Activated CD4-positive, alpha-beta T cell treated with anti-CD3 and anti-CD28 coated beads for 1 hour (primary cell): ENCODE measurements around the gene KIF3C.
"Not testable (repeated sequence)": the region's sequence is repeated elsewhere in the genome, so short reads cannot be mapped to it uniquely, and the experiment has no call there.

Experiments
- DNase-seq: peaks from one replicate; pipeline ENCODE4 v3.0.0-alpha.2; 2020

Gene KIF3C

DNA sequence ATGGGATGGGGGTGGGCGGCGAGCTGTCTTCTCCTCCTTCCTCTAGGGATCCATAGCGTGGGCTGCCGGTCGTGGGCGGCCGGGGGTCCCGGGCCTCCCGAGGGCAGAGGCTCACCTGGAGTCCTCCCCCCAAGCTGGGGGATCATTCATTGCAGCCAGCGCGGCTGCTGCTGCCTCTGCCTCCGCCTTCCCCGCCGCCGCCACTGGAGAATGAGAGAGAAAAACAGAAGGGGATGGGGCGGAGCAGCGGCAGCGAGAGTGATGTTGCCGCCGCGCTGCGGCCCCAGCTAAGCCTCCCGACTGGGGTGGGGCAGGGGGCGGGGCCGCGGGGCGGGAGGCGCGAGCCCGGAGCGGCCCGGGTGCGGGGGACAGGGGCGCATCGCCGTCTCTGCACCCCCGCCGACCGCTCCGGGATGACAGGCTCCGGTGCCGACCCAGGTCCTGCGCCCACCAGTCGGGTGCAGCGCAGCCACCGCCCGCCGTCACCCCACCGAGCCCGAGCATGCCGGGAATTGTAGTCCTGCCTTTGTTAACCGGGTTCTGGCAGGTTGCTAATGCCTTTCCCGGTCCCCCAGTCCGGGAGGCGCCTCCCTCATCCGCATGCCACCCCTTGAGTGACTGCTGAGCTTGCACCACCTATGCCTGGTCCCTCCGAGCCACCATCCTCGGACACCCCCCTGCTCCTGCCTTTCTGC lies at the start of gene KIF3C:
Gene KIF3C, minus strand, starts transcription at position 225 of the 695 bp plus-strand sequence. CDS start 580 bp downstream, outside the sequence.
- DNase-seq: peak; percentile 60

DNA sequence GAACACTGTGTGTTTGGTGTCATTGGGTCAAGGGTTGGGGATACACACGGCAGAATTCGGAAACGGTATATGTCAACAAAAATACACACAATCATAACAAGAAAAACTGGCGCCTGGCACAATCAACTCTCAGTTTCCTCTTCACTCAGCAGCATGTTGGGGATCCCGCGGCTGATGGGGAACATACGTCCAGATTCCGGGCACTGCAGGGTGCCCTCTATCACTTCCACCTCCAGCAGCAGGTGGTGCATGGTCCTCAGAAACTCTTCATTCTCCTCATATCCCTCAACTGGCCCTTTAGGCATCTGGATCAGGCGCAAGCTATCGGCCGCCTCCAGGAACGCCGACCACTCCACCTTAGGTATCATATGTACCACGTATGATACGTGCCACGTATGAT lies 45.8 kb upstream of the KIF3C start:
- DNase-seq: not testable (repeated sequence)

DNA sequence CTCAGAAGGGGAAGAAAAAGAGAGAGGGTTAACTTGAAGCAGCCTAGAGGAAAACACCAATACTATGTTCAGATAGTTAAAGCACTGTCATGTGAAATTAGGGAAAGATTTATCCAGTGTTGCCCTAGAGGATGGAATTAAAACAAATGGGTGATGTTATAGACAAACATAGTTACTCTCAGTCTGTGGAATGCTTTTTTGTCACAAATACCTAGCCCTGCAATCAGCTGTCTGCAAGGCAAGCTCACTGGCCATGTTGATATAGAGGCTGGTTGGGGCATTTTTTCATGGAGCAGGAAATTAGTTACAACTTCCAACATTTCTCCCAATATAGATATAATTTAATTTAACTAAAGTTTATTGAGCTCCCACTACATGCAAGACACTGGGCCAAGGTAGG lies 43.2 kb upstream of the KIF3C start:
- DNase-seq: no peak

DNA sequence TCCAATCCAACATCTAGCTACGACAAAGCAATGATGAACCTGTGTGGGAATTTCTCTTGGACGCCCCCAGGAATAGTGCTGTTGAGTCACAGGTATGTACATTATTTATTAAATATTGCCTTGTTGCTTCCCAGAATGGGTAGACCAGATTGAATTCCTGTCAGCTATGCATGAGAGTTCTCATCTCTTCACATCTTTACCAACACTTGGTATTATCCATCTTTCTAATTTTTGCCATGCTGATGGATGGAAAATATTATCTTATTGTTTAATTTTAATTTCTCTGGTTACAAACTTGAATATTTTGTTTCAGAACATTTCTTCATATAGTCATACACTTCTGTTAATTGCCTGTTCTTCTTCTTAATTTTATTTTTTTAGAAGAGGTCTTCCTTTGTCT lies 42.0 kb upstream of the KIF3C start:
- no peak for DNase-seq

DNA sequence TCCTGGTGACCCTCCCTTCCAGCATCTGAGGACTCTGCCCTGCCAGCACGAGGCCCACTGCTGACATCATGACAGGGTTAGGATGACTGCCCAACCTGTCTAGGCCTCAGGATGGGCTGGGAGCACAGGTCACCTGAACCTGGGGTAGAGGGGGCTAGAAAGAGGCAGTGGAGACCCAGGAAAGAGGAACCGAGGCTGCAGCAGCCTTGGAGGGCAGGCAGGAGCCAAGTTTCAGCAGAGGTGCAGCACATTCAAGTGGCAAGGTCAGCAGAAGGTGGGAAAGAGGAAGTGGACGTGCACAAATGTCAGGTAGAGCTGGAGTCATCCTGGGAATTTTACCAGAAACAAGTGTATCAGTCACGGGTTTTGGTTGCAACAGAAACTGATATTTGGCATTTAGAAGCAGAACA lies 37.9 kb upstream of the KIF3C start:
- DNase-seq: no peak

DNA sequence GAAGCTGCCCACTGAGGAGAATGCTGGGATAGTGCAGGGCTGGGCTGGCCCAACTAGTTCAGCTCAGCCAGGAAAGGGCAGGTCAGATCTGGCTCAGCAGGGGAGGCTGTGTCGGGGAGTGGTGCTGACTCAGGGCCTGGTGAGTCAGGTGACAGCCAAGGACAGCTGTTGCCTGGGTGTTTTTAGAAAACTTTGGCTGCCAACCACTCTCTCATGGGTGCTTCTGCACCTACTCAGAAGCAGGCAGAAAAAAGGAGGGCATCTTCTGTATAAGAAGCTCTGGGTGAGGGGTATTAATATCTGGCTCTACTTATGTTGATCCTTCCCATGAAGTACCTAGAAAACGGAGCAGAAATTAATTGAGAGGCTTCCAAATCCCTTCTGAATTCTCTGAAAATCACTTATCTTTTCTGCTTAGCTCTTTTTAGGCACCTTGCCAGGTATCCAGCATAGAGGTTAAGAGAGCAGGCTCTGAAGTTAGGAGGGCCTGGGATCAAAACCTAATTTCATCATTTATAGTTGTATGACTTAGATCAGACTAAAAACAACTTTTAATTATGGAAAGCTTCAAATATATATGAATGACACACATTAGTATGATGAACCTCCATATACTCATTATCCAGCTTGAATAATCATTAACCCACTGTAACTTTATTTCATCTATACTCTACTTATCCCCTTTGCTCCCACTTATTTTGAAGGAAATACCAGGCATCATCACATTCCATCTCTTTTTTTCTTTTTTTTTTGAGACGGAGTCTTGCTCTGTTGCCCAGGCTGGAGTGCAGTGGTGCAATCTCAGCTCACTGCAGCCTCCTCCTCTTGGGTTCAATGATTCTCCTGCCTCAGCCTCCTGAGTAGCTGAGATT lies 36.1 kb upstream of the KIF3C start:
- no peak for DNase-seq

DNA sequence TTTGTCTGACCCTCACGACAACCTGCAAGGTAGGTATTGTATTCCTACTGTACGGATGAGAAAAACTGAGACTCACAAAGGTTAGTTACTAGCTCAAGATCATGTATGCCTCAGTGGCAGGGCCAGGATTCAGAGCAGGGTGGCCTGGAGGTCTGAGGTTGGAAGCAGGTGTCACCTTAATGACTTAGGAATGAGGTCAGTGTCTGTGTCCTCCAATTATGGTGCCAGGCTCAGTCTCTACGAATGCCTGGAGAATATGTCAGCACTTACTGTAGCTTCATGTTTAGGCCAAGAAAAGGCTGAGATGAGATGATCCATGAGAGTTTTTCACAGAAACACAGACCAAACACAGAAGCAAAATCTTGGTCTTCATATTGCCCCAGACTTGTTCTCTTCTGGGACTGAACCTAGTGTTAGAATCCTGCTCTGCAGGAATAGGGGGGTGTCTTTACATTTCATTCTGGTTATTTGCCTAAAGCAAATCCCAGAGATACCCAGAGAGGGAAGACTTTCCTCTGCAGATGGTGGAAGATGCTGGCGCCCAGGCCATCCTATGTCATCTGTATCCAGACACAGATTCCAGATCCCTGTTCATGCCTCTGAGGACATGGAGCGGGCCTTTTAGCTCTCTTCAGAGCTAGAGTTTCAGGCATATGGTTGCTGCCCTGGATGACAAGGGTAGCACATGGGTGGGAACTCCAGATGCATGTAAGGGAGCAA lies 35.3 kb upstream of the KIF3C start:
- no peak for DNase-seq

DNA sequence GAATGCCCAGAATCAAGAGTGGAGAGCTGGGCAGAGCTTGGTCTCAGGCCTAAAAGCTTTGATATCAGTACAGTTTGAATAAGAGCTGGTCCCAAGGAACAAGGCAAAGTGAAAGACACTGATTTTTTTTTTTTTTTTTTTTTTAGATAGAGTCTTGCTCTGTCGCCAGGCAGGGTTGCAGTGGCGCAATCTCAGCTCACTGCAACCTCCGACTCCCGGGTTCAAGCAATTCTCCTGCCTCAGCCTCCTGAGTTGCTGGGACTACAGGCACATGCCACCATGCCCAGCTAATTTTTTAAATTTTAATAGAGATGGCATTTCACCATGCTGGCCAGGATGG lies 34.4 kb upstream of the KIF3C start:
- DNase-seq: not testable (repeated sequence)

DNA sequence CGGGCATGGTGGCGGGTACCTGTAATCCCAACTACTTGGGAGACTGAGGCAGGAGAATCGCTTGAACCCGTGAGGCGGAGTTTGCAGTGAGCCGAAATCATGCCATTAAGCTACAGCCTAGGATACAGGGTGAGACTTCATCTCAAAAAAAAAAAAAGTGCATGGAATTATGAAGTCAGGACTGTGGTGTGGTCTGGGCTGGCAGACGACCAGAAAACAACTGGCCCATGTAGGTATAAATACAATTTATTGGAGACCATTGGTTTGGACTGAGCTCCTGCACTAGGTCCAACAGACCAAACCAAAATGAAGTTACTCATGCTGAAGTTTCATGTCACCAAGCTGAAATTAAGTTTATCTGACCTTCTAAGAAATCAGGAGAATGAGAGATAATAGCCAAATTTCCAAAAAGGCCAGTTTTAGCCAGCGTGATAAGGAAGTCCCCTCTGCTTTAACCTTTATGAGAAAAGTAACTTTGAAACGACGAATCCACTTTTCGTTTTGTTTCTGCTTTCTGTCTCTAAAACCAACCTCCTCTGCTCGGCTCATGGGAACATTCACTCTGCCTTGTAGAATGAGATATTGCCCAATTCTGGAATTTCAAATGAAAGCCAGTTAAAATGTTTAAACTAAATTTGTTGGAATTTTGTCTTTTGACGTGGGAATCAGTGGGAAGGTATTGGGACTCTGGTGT lies 33.9 kb upstream of the KIF3C start:
- no peak for DNase-seq

DNA sequence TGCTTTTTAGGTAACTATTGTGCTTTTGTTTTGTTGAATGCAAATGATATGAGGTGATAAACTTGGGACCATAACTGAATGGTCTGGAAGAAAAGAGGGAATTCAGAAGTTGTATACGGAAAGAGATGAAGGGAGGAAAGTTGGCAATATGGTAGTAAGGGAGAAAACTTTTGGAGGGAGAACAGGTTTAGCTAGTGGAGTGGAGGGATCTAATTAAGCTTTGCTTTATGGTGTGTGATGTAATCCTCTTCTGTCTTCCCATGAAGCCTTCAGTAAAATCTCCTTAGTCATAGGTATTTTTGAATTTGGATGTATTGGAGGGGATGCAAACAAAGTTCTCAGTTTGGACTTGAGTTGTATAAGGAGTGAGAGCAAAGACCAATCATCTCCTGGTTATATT lies 31.4 kb upstream of the KIF3C start:
- DNase-seq: no peak

DNA sequence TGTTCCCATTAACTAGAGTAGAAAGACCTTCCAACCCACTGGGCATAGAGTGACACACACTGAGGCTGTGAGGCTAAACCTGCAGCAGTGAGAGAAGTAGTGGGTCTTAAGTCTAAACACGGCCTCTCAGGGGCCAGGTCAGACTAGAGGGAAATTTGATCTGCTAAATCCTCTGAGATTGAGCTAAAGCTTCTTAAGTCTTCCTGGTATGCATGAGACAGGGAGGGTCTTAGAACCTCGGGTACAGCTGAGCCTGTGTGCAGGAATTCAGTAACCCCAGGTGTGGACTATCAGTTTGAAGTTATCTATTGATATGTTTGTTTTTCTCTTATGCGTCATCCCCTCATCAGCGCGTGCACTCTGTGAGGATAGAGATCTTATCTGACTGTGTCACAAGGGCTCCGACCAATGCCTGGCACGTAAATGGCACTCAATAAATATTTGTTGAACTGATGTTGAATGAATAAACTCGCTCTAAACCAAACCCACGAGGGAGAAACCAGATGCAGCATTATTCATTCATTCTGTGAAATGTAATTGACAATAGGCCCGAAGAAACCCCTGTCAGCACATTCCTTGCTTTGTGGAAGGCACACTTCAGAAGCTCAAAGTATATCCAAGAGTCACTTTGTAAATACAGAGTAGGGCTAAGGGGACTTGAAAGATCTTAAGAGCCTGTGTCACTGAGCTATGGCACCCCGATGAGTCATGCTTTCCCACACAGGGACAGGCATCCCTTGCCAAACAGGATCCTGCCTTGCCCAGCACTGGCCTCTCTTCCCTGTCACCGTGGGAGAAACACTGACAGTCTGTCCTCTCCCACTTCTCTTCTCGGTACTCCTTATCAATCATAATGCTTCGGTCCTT lies 29.9 kb upstream of the KIF3C start:
- DNase-seq: no peak

DNA sequence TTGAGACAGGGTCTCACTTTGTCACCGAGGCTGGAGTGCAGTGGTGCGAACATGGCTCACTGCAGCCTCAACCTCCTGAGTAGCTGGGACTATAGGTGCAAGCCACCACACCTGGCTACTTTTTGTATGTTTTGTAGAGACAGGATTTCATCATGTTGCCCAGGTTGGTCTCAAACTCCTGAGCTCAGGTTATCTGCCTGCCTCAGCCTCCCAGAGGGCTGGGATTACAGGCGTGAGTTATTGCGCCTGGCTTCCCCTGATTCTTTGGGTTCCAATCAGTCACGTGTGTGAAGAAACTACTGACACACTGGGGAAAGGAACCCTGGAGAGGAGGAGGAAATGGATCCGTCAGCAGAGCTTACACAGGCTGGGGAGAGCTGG lies 29.3 kb upstream of the KIF3C start:
- DNase-seq: no peak

DNA sequence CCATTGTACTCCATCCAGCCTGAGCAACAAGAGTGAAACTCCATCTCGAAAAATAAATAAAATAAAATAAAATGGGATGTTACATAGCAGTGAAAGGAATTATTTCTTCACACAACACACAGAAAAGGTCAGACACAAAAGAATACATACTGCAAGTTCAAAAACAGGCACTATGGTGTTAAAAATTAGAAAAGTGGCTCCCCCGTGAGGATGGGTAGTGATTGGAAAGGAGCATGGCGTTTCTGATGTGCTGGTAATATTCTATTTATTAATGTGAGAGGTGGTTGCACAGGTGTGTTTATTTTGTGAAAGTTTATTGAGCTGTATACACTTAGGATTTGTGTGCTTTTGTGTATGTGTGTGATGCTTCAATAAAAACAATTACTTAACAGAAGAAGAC lies 28.6 kb upstream of the KIF3C start:
- DNase-seq: no peak

DNA sequence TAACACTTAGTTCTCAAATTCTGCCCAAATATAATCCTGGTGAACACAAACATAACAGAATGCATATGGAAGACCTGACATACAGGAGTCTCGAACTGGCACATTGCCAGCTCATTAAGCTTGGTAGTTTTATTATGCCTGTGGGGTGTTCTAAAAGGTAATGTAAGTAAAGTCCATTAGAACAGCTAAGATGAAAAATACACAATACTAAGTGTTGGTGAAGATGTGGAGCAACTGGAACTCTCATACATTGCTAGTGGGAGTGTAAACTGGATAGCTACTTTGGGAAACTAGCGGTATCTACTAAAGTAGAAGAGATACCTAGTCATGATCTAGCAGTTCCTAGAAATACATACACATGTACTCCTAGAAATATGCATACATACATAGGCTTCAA lies 27.3 kb upstream of the KIF3C start:
- DNase-seq: no peak

DNA sequence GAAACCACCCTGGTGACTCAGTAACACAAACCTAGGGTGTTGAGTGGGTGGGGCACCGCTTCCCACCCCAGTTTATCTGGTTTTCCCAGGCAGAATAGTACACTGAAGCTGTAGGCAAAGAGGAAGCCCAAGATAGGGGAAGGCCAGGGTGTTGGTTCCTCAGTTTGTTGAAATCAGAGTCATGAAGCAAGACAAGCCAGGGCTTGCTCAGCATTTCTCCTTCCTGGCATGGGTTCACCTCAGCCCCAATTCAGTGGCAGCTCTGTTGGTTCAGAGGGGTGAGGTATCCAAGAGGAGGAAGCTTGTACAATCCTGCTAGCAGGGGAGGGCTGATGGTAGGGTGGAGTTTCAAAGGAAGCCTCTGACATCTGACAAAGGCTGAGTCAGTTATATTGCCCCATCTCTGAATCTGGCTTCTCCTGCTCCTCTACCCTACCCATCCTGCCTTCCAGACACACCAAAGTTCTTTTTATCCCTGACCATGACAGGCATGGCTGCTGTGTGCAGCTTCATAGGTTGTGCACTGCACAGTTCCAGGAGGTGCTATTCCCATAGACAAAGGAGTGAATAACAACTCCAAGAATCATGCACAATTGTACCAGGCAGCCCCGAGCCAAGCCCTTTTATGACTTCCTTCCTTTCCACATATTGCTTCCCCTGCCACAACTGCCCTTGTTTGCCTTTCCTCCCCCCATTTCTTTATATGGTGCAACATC lies 26.7 kb upstream of the KIF3C start:
- DNase-seq: no peak

DNA sequence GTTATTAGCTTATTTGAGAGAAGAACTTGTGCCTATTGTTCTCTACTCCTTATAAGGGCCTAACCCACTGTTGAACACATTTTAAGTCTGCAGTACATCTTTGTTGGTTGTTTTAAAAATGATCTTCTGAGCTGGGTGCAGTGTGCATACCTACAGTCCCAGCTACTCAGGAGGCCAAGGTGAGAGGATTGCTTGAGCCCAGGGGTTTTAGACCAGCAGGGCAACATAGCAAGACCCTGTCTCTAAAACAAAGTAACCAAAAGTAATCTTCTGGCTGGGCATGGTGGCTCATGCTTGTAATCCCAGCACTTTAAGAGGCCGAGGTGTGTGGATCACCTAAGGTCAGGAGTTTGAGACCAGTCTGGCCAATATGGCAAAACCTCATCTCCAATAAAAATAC lies 25.8 kb upstream of the KIF3C start:
- no peak for DNase-seq

DNA sequence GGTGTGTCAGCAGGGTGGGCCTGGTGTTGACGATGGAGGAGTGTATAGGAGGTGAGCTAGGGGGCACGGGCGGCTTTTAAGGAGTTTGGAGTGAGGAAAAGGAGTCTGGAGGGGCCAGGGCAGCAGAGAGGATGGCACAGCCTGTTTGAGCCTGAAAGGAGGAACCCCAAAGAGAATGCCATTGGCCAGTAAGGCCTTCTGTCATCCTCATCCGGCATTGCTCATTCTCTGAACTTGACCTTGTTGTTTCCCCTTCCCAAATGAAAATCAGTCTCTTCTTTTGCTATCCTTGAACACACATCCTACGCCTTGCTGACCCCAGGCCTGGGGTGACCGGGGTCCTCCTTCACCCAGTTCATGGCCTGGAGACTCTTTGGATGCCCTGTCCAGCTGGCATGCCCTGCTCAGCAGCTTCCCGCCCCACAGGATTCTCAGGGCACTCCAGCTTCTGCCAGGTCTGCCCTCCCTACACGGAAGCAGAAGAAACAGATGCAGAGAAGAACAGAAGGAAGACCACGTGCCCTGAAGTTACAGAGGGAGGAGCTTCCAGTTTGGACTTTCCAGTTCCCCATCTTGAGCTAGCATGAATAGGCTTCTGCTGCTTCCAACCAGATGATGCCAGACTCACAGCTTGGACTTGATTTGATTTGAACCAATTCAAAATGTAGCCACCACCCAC lies 20.5 kb upstream of the KIF3C start:
- no peak for DNase-seq

DNA sequence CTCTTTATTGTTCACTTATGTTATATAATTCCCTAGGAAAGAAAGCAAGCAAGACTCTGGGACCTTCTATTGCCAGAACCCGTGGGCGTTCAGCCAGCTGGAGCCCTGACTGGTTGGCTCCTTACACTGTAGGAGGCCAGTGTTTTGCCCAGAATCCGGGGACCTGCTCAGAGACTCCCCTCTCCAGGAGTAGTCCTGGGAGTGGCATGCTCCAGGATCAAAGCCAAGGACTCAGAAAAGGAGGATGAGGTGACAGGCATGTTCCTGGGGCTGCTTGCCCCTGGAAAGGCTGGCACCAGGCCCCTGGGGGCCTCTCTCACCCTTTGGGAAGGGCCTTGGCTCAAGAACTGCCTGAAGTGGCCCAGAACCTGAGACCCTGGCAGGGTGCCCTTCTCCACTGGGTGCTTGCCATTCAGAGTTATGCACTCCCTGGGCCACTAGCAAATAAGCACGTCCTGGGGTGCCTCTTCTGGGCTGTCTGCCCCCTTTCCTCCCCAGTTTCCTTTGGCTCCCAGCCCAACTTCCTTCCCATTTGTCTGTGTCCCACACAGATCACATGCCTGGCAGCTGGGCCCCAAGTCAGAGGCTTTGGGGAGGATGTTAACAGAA lies 19.6 kb upstream of the KIF3C start:
- DNase-seq: no peak

DNA sequence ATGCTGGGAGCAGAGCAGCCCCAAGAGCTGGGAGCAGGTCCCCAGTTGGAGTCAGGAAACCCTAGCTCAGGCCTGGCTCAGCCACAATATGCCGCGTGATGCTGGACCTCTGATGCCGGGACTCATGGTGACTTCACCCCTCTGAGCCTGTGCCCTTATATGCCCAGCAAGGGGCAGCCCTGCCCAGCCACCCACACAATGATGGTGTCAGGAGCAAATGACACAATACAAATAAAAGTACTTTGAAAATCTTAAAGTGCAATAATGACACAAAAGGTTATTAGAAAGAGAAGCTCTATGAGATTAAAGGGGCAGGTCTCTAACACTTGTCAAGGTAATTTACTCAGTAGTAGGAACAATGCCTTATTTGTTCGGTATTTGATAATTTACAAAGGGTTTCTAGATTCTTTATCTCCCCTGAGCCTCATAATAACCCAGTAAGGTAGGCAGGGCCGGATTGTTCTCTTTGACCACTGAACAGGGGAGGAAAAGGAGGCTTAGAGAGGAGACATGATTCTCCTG lies 18.3 kb upstream of the KIF3C start:
- no peak for DNase-seq

DNA sequence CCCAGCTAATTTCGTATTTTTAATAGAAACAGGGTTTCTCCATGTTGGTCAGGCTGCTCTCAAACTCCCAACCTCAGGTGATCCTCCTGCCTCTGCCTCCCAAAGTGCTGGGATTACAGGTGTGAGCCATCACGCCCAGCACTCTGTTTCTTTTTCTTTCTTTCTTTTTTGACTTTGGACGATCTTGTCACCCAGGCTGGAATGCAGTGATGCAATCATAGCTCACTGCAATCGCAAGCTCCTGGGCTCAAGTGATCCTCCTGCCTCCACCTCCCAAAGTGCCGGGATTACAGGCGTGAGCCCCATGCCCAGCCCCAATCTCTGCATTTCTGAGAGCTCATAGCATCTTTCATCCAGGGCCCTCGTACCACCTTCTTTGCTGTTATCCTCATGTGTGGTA lies 17.1 kb upstream of the KIF3C start:
- DNase-seq: not testable (repeated sequence)
